GM12865 (cell line): ENCODE measurements around the gene RBM20.

Source experiments
- DNase-seq: peaks from one replicate; pipeline ENCODE4 v3.0.0; 2010; ENCODE audit warnings: low read depth
- H3K4me3 ChIP-seq: 2 replicates; pipeline ENCODE4 v1.5.1; 2011; ENCODE audit warnings: mild to moderate bottlenecking, low read depth, low read length, control low read depth
- CTCF ChIP-seq: IDR thresholded peaks from 2 replicates; pipeline ENCODE4 v1.5.1; 2011; ENCODE audit warnings: low read length, control low read depth, low read depth, inconsistent platforms; ENCODE audit not compliant: insufficient read depth; ENCODE audit errors: missing control alignments

The RBM20 gene

GRCh38 chr10:110881247-110881646, 237.1 kb downstream of the RBM20 start:
- no peak for DNase-seq
- no peak overlapping the region for H3K4me3 ChIP-seq
- no peak for TF ChIP-seq CTCF

- no peak overlapping the region for H3K4me3 ChIP-seq
- no peak for TF ChIP-seq CTCF
- no peak for DNase-seq
Observed at GRCh38 chr10:110881905-110882304, 237.8 kb downstream of the RBM20 start.

- no peak for TF ChIP-seq CTCF
- DNase-seq = no peak
- H3K4me3 ChIP-seq = no peak overlapping the region
Observed at GRCh38 chr10:110883924-110884323, 239.8 kb downstream of the RBM20 start.

DNA sequence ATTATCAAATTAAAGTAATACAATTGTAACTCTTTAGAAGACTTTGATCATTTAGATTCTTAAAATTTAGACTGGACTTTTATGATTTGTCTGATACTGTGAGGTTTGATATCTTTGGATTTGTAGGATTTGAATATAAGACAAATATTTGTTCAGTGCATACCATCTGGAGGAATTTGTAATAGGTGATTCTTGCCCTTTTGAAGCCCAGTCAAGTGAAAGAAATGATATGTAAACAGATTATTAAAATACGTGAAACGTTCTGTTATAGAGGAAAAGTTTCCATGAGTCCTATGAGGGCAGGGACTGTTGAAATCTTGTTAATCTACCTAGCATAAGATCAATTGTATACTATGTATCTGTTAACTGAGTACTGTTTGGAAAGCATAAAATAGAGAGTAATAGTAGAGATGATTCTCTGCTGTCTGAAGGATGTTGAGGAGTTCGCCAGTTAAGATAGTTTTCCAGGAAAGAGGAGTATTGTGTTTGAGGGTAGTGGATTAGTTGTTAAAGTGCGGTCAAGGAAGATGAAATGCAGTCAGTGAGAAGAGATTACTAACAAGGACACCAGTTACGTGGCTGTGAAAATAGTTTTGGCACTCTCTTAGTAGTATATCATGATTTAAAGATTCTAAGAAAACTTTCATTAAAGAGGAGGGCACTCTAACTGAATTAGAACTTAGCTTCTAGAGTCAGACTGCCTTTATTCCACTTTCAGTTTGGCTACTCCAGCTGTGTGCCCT, 242.0 kb downstream of the RBM20 start:
- H3K4me3 ChIP-seq = no peak overlapping the region
- DNase-seq = no peak
- TF ChIP-seq CTCF = no peak

DNA sequence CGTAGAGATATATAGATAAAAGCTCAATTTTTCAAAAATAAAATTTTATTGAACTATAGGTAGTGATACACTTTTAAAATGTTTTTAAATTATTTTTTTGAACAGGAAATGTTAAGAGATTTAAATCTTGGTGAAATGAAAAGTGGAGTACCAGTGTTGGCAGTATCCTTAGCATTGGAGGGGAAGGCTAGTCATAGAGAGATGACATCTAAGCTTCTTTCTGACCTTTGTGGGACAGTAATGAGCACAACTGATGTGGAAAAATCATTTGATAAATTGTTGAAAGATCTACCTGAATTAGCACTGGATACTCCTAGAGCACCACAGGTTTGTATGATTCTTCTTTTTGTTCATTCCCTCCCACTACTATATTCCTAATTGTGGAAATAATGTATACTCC, 243.4 kb downstream of the RBM20 start:
- TF ChIP-seq CTCF = no peak
- no peak for DNase-seq
- no peak overlapping the region for H3K4me3 ChIP-seq
